Kidney epithelial cell (primary cell): Measurements from ENCODE around the gene SYNDIG1. TPM values are rescaled to one million over a fixed set of nuclear protein-coding genes. Genes with fewer than 3 reads are reported as not detected.
"Not testable (repeated sequence)": the region's sequence is repeated elsewhere in the genome, so short reads cannot be mapped to it uniquely, and the experiment has no call there.

Experiments used
- DNase-seq: peaks from one replicate; pipeline ENCODE4 v3.0.0-alpha.2; 2010; ENCODE audit warnings: low read depth
- H3K27me3 ChIP-seq: 2 replicates; pipeline ENCODE4 v1.6.0; 2011; ENCODE audit warnings: low read length; ENCODE audit not compliant: control insufficient read depth, insufficient read depth
- H3K36me3 ChIP-seq: 2 replicates; pipeline ENCODE4 v1.5.1; 2011; ENCODE audit warnings: low read length; ENCODE audit not compliant: control insufficient read depth, insufficient read depth
- H3K4me3 ChIP-seq: 2 replicates; pipeline ENCODE4 v1.5.1; 2011; ENCODE audit warnings: low read depth, mild to moderate bottlenecking, control low read depth, low read length
- CTCF ChIP-seq: IDR thresholded peaks from 2 replicates; pipeline ENCODE4 v1.5.1; 2011; ENCODE audit warnings: mild to moderate bottlenecking, moderate library complexity, low read length, control low read depth, inconsistent platforms; ENCODE audit not compliant: insufficient read depth, poor library complexity, severe bottlenecking
- total RNA-seq: library from RNA; depleted of rRNA; stranded (reverse); fragments of >200 nt; gene quantifications from 2 replicates; pipeline ENCODE4 v1.2.3, GENCODE V29; 2015

The SYNDIG1 gene
- total RNA-seq, 1 donor from 2014 or later, result 0.67 TPM

DNA sequence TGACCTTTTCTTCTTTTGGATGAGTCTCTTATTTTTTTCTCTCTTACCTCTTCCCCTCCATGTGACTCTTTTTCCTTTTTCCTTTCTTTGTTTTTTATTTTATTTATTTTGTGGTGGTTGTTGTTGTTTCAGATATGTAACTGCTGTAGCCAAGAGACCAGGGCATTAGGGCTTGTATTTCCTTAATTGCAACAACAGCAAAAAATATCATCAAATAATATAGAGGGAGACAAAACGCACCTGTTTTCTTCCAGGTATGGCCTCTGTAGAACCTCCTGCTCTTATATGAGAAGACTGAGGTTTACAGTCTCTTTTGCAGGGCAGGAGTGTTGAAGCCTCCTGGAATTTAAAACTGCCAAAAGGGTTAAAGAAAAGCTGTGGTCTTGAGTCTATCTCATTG lies 149.3 kb downstream of the SYNDIG1 start:
- no peak for TF ChIP-seq CTCF
- peaks cover 2% of the 10 kb centered on the region for H3K27me3 ChIP-seq
- H3K36me3 ChIP-seq, result no peaks in the 10 kb centered on the region
- DNase-seq, result no peak
- no peak overlapping the region for H3K4me3 ChIP-seq

DNA sequence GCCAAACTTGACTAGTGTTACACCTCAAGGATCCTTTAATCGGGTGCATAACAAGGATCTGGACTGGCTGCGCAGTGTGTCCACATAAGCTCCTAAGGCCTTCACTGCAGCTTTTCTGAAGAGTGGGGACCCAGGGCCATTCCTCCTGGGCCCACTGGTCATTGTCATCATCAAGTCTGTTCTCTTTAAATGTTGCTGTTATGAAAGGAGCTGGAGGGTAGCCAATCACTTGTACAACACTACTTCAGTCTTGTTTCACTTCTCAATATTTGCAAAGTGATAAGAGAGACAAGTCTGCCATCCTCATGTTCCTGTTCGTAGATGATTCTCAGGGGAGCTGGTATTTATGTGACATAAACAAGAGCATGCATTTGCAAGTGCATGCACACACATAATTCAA lies 149.8 kb downstream of the SYNDIG1 start:
- Histone ChIP-seq H3K36me3 (no peaks in the 10 kb centered on the region), H3K27me3 (peaks cover 2% of the 10 kb centered on the region), H3K4me3 (no peak overlapping the region)
- TF ChIP-seq CTCF, result no peak
- no peak for DNase-seq

DNA sequence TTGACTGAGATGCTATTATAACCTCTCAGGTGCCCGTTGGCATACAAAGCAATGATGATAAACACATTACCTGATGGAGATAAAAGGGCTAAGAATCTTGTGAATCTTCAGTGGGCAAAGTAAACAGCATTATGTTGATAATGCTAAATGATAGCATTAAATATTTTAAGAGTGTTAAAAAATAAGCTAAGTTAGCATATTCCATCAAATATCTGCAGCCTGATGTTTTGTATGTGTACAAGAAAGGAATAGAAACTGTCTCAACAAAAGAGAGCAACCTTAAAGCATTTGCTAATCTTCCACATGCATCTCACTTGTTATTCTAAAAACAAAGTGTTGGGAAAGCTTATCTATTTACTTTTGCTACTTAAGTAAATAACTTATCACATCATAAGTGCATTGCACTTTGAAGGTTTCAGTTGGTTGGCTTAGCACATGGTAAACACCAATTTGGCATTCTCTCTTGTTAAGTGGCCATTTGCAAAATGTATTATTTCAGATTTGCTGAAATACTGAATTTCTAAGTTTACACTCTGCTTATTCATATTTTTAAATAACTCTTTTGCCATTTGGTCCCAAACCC lies 151.6 kb downstream of the SYNDIG1 start:
- H3K27me3 ChIP-seq, result peaks cover 2% of the 10 kb centered on the region
- H3K36me3 ChIP-seq, result no peaks in the 10 kb centered on the region
- DNase-seq, result no peak
- H3K4me3 ChIP-seq, result no peak overlapping the region
- no peak for TF ChIP-seq CTCF

DNA sequence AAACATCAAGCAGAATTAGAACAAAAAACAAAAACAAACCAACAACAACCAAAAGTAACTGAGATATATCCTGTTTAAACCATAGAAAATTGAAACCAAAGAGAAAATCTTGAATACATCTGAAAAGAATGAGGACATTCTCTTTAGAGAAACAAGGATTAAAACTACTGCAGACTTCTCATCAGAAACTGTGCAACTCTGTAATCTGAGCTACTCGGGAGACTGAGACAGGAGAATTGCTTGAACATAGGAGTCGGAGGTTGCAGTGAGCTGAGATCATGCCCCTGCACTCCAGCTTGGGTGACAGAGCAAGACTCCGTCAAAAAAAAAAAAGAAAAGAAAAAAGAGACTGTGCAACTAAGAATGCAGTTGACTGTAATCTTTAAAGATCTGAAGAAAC lies 153.4 kb downstream of the SYNDIG1 start:
- Histone ChIP-seq H3K27me3 (no peaks in the 10 kb centered on the region), H3K4me3 (no peak overlapping the region), H3K36me3 (no peaks in the 10 kb centered on the region)
- no peak for DNase-seq
- TF ChIP-seq CTCF, result no peak

DNA sequence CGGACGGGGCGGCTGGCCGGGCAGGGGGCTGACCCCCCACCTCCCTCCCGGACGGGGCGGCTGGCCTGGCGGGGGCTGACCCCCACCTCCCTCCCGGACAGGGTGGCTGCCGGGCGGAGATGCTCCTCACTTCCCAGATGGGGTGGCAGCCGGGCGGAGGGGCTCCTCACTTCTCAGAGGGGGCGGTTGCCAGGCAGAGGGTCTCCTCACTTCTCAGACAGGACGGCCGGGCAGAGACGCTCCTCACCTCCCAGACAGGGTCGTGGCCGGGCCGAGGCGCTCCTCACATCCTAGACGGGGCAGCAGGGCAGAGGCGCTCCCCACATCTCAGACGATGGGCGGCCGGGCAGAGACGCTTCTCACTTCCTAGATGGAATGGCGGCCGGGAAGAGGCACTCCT lies 156.7 kb downstream of the SYNDIG1 start:
- H3K36me3 ChIP-seq, DNase-seq, H3K27me3 ChIP-seq, H3K4me3 ChIP-seq: not testable (repeated sequence)

DNA sequence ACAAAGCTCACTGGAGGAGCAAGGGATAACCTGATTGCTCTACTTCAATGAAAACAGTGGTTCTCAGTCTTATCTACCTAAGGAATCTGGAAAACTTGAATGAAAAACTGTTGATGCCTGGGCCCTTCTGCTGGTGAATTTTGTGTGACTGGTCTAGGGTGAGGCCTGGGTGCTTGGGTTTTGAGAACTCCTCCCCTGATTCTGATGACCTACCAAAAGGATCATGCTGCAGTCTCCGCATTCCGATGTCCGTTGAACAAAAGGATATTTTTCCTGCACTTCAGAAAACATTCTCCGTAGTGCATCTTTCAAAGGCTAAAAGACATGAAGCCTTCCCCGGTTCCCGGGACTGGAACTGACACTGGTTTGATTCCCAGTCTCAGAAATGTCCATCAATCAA lies 157.9 kb downstream of the SYNDIG1 start:
- H3K27me3 ChIP-seq, result no peaks in the 10 kb centered on the region
- no peak overlapping the region for H3K4me3 ChIP-seq
- no peaks in the 10 kb centered on the region for H3K36me3 ChIP-seq
- DNase-seq, result no peak
- no peak for TF ChIP-seq CTCF
